Measurements from ENCODE around the gene MAB21L4. TPM values are rescaled to one million over a fixed set of nuclear protein-coding genes. Genes with fewer than 3 reads are reported as not detected.

The MAB21L4 gene
- total RNA-seq, 1 experiment from 2014 or later = 0.15 TPM

- Mint-ChIP-seq H3K27me3 (ENCODE audit: low read depth) (no peaks in the 10 kb centered on the region; the same call in 1 of the 2 replicates), H3K4me3 (no peak overlapping the region), H3K36me3 (ENCODE audit: insufficient read depth in 1 of 3, low read depth in 3 of 3) (no peaks in the 10 kb centered on the region), H3K9me3 (no peaks in the 10 kb centered on the region), H3K27ac (no peak overlapping the region), H3K4me1 (no peaks in the 10 kb centered on the region; a peak in 1 of 4 replicates)
- Histone ChIP-seq H4K91ac (ENCODE audit: insufficient read length, low read depth, low read length) (no peak overlapping the region), H3K27me3 (ENCODE audit: insufficient read depth, low read length) (no peaks in the 10 kb centered on the region), H2AFZ (ENCODE audit: low read length) (no peak overlapping the region), H4K8ac (replicated peaks; ENCODE audit: insufficient read length, low read depth, low read length) (no peak overlapping the region), H3K18ac (ENCODE audit: insufficient read length, low read depth, low read length) (no peak overlapping the region), H3K9me3 (ENCODE audit: control insufficient read depth, low read depth, low read length) (no peaks in the 10 kb centered on the region), H4K20me1 (ENCODE audit: control insufficient read depth, insufficient read depth, insufficient read length) (no peaks in the 10 kb centered on the region), H3K23me2 (ENCODE audit: insufficient read length, low read depth, low read length, poor library complexity, severe bottlenecking) (no peaks in the 10 kb centered on the region), H3T11ph (ENCODE audit: low read length) (no peak overlapping the region), H2BK12ac (ENCODE audit: insufficient read length, low read depth, low read length) (no peak overlapping the region), H3K4me1 (ENCODE audit: insufficient read depth, low read length) (no peaks in the 10 kb centered on the region), H3K56ac (ENCODE audit: insufficient read length, low read depth, low read length) (no peak overlapping the region), H2BK15ac (ENCODE audit: low read depth, low read length) (no peak overlapping the region), H2BK5ac (ENCODE audit: insufficient read length, low read length) (no peak overlapping the region), H3K23ac (ENCODE audit: insufficient read length, low read depth, low read length) (no peak overlapping the region), H2AK5ac (ENCODE audit: insufficient read length, low read length) (no peak overlapping the region), H3K27ac (ENCODE audit: insufficient read length, low read depth, low read length) (no peak overlapping the region), H3K79me2 (ENCODE audit: insufficient read depth, low read length) (no peaks in the 10 kb centered on the region), H4K5ac (ENCODE audit: insufficient read length, low read depth, low read length) (no peak overlapping the region), H3K4ac (ENCODE audit: low read depth, low read length) (no peak overlapping the region), H2BK20ac (ENCODE audit: low read depth, low read length, poor library complexity, severe bottlenecking) (no peak overlapping the region), H3K79me1 (ENCODE audit: insufficient read depth, low read depth, low read length, poor library complexity, severe bottlenecking) (no peaks in the 10 kb centered on the region), H3K9ac (ENCODE audit: extremely low read depth, insufficient read length, low read length) (no peak overlapping the region), H3K14ac (ENCODE audit: insufficient read depth, low read length) (no peak overlapping the region), H2BK120ac (ENCODE audit: low read depth, low read length, poor library complexity, severe bottlenecking) (no peak overlapping the region), H3K4me2 (ENCODE audit: insufficient read depth, insufficient read length, low read length) (no peak overlapping the region)
- no CpG with 5 or more reads among the region's 7 CpGs for WGBS (ENCODE audit: extremely low coverage, insufficient read length, low lambda C conversion rate)
- no peak for TF ChIP-seq CTCF (conservative IDR thresholded peaks at IDR 0.05)
- no peak for DNase-seq
Observed at GRCh38 chr2:240927390-240927781, 31.4 kb upstream of the MAB21L4 start.

Measured in H9 (cell line).